GM04504 (cell line): ENCODE measurements around the gene STK32C.

Experiments
- DNase-seq: peaks from one replicate; pipeline ENCODE4 v3.0.0-alpha.2; 2012; ENCODE audit warnings: low read depth

Gene STK32C

DNA sequence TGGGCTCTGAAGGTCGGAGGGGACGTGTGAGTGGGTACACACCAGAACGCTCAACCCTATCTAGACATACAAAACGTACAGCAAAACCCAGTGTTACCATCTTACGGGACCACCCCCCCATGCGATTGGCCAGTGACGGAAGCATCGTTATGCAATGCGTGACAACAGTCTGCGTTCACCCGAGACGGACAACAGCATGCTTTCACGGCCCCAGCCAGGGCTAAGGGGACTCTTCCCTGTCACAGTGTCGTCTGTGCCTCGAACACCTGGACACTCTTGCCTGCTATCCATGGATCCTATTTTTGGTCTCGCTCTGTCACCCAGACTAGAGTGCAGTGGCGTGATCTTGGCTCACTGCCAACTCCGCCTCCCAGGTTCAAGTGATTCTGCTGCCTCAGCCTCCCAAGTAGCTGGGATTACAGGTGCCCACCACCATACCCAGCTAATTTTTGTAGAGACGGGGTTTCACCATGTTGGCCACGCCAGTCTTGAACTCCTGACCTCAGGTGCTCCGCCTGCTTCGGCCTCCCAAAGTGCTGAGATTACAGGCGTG is 97.7 kb downstream of the STK32C start:
- no peak for DNase-seq

DNA sequence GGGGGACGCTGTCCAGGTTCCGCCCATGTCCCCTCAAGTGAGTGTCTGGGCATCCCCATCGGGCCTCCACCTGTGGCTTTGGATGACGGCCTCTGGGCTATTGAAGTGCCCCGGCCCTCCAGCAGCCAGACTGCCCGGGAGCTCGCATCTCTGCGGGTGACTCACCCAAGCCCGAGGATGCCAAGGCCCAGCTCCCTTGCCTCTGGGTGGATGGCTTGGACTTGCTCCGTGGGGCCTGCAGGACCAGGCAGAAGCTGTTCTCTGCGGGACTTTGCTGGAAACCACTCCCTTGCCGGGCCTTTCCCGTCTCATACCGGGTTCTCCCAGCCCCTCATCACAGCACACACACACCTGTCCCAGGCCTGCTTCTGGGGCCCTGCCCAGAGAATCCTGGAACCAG is 98.6 kb downstream of the STK32C start:
- no peak for DNase-seq

DNA sequence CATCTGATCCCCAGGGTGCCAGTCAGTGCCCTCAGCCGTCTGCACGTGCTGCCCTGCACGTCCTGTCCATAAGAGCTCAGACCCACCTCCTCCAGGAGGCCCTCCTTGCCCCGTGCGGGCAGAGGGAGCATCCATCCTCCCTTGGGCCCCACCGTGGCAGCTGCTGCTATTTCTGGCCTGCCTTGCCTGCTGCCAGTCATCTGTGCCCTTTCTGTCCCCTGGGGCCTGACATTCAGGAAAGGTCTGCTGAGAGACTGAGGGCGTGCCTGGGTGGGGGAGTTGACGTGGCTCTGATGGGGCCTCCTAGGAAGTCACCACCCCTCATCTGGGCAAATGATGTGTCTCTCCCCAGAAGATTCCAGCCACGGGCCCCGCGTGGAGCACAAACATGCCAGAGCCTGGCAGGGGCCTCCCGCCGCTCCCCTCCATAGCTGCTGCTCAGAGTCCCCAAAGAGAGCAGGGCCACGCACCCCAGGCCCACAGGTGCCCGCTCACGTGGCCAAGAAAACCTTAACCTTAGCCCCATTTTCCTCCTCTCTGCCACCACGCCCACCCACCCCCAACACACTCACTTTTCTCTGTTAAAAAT is 99.2 kb downstream of the STK32C start:
- no peak for DNase-seq

DNA sequence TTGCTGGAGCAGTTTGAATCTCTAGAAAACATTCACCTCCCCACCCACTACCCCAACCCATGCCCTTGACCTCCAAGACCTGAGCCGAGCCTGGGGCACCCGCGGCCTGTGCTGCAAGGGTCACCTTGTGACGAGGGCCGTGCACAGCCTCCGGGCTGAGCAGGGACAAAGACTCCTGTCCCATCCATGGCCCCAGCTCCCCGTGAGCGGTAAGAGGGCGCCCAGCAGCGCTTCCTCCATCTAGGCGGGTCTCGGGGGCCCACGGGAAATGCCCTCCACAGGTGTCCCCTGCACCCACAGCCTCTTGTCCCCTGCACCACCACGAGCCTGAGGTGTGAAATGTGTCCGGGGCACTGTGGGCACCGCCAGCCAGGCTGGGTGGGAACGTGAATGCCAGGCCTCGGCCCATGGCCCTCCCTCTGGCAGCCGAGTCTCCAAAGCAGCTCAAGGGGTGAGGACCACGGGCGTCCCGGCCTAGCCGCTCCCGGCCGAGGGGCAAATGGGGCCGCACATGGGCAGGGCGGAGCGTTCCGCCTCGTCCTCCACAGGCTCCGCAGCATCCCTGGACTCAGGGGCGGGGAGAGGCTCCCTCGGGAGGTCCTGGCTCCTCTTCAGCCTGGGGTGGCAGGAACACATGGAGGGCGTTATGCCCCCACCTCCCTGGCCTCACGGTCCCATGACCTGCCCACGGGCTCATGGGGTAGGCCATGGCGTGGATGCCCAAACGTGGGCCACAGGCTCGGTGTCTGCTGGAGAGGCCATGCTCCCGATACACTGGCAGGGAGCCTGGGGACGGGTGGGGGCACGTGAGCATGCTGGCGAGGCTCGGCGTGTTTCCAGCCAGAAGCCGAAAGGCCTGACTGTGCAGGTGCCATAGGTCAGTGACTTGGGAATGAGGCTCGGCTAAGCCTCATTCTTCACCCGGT is 100.0 kb downstream of the STK32C start:
- no peak for DNase-seq

DNA sequence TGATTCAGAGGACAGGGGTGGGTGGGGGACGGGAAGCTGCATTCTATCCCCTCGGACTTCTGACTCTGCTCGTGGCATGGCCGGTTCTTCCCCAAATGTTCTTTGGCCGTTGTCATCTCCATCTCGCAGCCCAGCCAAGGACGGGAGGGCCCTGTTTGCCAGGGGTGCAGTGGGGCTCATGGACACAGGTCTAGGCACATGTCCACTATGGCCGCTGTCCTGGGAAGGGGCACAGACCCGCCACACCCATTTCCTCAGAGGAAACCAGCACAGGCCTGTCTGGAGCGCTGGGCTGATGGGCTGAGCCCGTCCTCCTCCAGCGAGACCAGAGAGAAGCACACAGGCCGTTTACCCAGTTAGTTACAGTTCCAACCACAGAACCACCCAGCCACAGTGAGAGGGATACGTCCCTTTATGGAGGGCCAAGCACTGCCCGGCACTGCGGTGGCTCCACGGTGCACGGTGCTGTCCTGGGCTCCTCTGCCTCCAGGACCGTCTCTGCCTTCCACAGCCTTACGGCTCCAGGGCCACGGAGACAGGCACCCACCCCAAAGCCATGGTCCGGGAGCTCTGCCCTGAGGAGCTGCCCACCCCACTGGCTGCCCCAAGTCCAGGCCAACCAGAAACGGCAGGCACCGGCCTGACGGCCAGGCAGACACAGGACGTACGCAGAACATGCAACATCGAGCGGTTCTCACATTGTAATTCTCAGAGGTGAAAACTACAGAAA is 100.8 kb downstream of the STK32C start:
- DNase-seq = no peak

DNA sequence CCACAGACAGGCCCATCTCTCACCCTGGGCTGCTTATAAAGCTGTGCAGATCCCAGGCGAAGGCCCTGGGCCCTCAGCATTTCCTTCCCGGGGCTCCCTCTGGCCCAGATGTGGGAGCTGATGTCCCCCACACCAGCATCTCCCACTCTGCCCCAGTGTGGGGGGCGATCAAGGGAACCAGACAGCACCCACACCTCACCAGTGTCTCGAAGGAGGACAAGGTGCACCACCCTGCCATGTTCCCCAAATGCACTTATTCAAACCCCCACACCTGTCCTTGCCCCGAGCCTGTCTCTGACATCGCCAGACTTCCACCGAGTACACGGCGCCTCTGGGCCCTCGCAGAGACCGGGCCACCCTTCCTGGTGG is 101.4 kb downstream of the STK32C start:
- no peak for DNase-seq

DNA sequence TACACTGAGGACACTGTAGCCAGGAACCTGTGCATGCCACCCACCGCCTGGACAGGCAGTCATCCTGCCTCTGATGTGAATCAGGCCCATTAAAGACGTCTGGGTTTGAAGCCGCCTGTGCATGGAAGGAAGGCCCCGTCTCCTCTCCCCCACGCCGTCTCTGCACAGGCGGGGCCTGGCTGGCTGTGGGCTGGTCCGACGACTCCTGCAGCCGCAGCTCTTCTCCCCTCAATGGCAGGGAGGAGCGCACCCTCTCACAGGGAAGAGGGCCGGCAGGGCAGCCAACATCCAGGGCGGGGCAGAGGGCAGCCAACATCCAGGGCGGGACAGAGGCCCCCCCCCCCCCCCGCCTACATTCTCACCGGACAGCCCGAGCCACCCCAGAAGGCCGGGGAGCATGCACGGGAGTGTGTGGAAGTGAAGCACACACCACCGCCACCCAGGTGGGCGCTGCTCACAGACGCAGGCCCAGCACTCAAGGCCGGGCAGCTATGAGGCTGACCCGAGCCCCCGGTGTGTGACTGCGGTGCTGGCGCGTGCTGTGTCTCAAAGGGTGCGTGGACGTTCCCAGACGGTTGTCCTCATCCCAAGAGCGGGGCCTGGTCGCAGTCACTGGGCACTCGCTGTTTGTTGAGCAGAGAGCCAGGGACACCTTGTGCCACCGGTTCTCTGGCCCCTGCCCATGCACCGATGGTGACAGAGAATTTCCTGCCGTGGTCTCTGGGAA is 101.9 kb downstream of the STK32C start:
- no peak for DNase-seq

DNA sequence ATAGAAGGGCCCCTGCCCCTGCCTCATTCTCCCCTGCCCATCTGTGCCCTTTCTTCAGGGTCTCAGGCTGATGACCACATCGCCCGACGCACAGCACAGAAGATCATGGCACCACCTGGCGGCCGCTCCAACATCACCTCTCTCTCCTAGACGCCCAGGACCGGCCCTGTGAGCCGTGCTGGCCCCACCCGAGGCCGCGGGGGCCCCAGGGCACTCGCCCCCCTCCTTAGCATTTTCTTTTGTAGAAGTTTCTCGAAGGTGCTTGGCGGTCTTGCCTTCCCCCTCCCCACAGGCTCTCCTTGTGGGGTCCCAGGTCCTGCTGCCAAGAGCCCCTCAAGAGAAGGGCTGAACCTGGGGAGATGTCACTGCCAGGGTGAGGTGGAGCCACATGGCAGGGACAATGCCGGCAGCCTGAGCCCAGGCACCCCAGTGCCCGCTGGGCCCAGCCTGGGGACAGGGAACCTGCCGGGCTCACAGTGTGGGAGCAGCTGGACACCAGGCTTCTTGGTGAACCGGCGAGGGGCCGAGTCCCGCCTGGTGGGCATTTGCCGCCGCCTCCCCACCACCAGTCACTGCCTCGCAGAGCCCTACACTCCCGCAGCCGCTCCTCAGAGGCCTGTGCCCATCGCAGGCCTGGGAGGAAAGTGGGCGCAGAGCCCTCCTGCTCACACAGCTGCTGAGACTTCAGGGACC is 102.8 kb downstream of the STK32C start:
- DNase-seq = no peak

DNA sequence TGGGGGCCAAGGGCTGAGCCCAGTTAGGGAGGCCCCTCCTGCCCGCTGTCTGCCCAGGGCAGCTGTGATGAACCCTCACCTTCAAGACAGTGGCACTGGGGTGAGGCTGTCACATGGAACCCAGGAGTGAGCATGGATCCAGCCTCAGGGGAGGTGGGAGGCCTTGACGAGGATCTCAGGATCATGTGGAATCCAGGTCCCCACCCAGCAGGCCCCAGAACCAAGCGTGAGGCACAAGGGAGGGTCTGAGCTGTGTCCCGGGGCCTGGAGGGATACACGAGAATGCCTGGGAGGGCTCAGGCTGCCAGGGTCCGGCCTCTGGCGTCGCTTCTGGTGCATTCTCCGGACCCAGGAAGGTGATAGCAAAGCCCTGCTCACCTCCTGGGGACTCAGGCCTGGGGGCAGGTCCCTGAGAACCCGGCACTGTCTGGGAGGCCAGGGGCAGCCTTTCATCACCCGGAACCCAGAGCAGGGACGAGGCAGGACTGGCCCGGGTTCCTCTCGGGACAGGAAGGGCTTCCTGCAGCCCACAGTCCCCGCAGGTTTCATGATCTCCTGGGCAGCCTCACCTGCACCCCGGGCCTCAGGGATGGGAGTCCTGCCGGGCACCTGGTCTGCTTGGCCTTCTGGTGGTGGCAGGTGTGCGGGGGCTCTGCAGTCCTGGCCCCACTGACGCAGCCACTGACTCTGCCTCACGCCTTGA is 103.5 kb downstream of the STK32C start:
- no peak for DNase-seq

DNA sequence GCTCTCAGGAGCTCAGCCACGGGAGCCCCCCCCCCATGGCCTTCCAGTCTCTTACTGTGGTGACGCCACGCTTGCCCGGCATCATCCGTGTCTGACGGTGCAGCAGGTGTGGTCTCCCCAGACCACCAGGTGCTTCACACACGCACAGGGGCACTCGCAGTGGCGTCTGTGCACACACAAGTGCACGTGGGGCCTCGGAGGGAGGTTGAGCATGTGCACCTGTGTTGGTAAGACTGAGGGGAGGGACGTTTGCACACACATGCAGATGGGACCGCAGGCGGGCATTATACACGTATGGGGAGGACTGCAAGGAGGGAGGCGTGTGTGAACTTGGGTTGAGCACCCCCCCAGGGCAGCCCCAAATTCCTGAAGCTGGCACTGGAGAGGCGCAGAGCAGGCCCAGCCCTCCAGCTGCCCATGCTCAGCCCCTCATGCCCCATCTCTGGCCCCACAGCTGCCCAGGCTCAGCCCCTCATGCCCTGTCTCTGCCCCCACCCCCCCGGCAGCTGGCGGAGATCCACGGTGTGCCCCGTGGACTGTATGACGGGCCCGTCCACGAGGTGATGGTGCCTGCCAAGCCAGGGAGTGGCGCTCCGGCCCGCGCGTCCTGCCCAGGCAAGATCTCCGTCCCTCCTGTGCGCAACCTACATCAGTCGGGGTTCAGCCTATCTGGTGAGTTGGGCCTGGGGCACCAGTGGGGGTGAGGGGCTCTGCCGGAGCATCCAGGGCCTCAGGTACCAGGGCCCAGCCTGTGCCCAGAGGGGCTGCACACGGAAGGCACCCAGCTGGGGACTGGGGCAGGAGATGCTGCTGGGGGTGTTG is 104.3 kb downstream of the STK32C start:
- no peak for DNase-seq

DNA sequence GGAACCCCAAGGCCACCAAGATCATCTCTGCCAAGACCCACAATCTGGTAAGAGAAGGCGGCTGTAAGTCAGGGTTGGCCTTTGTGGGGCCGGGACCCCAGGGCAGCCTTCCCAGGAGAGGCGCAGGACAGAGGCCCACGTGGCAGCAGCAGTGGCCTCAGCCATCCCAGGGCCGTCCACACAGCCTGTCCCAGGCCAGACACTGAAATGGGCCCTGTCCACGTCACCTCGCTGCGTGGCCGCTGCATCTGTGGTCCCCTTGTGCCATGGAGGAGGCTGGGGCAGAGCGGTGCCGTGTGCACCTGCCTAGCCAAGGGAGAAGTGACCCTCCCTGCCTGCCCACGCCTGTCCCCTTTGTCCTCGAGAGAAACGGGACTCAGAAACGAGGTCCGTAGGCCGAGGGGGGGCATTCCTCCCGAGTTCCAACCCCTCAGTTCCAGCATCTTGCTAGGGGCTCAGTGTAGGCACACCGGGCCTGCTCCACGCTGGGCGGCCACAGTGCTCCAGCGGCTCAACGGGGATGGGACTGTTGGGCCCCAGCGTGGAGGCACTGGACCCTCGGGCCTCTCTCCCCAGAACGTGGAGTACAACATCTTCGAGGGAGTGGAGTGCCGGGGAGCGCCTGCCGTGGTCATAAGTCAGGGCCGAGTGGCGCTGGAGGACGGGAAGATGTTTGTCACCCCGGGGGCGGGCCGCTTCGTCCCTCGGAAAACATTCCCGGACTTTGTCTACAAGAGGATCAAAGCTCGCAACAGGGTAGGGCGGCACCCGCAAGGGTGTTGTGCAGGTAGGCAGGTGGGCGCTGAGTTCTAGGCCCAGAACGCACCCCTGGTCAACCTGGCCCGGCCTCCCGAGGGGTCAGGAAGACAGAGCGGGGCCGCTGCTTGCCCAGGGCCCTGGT is 105.4 kb downstream of the STK32C start:
- no peak for DNase-seq

DNA sequence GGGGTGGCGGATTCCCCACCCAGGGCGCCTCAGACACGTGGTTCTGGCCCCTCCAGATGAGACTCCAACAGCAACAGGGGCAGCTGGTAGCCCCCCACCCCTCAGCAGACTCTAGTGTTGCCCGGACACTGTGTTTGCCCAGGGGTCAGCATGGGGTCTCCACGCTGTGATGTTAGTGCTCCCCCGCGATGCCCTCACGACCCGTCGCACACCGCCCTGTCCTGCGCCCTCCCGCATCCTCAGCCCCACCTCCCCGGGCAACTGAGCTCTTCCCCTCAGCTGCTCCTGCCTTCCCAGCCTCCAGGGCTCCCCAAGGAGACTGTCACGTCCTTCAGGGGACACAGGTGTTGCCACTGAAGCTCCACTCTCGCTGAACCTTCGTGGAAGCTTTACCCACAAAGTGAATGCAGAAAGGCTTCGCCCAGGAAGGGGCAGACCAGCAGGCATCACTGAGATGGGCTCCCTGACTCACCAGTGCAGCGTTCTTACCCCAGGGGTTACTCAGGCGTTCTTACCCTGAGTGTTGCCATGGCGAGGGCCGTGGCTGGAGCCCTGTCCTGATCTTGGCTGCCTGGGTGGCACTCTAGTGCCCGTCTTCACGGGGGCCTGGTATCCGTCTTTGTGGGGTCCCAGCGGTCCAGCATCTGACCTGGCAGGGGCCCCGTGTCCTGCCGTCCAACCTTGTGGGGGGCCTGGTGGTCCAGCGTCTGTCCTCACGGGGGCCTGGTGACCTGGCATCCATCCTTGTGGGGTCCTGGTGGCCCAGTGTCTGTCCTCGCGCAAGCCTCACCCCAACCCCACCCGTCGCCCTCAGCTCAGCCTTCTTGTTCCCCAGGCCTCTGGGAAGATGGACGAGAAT is 106.4 kb downstream of the STK32C start:
- DNase-seq = no peak

DNA sequence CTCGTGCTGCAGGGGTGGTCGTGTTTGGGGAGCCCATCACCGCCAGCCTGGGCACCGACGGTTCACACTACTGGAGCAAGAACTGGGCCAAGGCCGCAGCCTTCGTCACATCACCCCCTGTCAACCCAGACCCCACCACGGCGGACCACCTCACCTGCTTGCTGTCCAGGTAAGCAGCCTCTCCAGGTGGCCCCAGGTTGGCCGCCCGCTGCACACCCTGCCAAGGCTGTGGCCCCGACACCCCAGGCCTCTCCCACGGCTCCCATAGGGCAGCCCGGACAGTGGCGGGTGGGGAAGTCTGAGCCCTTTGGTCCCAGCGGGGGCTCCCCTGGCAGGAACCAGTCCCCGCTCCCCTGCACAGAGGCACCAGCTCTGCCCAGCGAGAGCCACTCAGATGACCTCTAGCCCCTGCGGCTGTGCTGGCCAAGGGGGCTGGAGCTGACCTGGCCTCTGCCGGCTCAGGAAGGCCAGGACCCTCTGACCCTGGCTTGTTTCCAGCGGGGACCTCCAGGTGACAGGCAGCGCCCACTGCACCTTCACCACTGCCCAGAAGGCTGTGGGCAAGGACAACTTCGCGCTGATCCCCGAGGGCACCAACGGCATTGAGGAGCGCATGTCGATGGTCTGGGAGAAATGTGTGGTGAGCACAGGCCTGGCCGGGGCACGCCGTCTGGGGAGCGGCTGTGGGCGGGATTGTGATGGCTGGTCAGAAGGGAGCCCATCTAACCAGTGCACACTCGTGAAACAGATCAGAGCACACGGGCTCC is 107.2 kb downstream of the STK32C start:
- DNase-seq = no peak

DNA sequence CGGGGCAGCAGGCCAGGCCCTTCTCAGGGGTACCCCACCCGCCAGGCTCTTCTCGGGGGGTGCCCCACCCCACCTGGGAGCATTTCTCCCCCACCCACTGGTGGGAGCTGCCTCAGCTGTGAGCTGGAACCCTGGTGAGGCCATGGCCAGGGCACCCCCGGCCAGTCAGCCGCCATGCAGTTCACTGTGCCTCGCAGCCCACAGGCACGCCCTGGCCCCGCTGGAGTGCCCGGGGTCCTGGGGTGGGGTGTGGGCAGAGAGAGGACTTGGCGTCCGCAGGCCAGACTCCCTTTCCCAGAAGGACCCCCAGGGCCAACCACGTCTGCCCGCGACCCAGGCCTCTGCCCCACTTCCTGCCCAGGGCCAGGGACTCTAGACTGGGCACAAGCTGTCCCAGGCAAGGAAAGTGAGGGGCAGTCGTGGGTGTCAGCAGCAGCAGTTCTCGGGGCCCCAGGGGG is 107.9 kb downstream of the STK32C start:
- DNase-seq = no peak

DNA sequence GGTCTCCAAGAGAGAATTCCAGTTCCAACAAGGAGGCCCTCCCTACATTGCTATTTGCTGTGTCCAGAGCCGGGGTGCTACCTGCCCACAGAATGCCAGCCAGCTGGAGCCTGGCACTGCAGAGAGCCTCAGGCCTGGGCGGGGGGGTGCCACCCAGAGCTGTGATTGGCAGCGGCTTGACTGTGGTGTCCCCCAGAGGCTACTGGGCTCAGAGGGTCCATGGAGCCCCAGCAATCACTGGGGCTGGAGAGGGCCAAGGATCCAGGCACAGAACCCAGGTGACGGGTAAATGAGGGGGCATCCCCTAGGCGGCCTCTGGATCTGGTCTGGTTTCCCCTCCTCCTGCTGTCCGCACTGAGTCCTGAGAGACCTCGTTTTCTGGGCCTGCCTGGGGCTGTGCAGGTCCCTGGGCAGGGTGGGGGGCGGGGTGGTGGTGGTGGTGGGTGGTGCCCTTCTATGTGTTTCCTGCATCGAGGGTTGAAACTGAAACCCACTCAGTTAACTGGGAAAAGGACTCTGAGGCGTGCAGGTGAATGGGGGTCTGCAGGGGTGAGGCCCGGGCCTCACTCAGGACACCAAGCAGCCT is 108.4 kb downstream of the STK32C start:
- no peak for DNase-seq

DNA sequence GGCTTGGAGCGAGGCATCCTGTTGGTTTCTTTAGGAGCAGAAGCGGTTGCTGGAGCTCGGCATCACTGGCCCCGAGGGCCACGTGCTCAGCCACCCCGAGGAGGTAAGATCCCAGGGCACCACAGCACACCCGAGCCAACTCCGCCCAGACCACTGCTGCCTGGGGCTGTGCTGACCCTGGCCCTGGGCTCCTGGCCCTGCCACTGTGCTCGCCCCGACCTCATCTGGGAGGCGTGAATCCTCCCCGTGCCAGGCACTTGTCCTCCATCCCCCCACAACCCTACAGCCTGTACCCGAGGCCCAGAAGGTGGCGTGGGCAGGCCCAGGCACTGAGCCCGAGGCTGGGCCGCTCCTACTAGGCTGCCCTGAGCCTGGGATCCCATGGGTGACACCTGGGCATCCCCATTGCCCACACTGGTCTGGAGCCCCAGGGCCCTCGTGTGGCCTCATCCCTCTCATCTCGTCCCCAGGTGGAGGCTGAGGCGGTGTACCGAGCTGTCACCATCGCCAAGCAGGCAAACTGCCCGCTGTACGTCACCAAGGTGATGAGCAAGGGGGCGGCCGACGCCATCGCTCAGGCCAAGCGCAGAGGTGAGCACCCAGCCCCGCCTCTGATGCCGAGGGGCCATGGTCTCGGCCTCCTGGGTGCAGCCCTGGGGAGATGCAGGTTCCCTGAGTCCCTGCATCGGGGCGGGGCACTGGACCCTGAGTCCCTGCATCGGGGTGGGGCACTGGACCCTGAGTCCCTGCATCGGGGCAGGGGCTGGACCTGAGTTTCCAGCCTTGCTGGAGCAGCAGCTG is 109.2 kb downstream of the STK32C start:
- DNase-seq = no peak
